IMR-90 (cell line): ENCODE data around the gene THOP1. TPM values are rescaled to one million over a fixed set of nuclear protein-coding genes. Genes with fewer than 3 reads are reported as not detected.

Experiments
- ATAC-seq: fragments of 200-7000 bp; cut with Tn5 transposase; 2 replicates; pipeline ENCODE4 v1.9.1; 2020; ENCODE audit warnings: low read depth, mild to moderate bottlenecking, moderate library complexity
- BruUV-seq: library from RNA; stranded (reverse); fragments of 400-500 nt; replicated peaks from 2 replicates; lab custom pipeline; 2021; lab: Mats Ljungman, UMichigan
- CTCF ChIA-PET: fragments of 300-600 bp; formaldehyde crosslinking; extraction: SDS; loops from one replicate; lab custom pipeline; 2021; ENCODE audit warnings: antibody characterized with exemption; lab: Yijun Ruan, JAX
- POLR2A ChIA-PET: fragments of 300-600 bp; sonication (Branson Sonifier 250); formaldehyde crosslinking; loops from one replicate; lab custom pipeline; 2022; ENCODE audit warnings: antibody characterized with exemption; ENCODE audit not compliant: unreplicated experiment; lab: Charles Lee
- DNase-seq: peaks from one replicate; pipeline ENCODE4 v3.0.0; 2013
- H2AFZ ChIP-seq: replicated peaks from 2 replicates; pipeline ENCODE3; 2013; ENCODE audit warnings: low read length, mild to moderate bottlenecking; ENCODE audit not compliant: poor library complexity
- H2AK5ac ChIP-seq: 2 replicates; pipeline ENCODE4 v1.6.1; 2013; ENCODE audit warnings: low read depth, low read length, inconsistent platforms
- H2AK9ac ChIP-seq: replicated peaks from 2 replicates; pipeline ENCODE3; 2013; ENCODE audit warnings: mild to moderate bottlenecking, low read depth, low read length, moderate library complexity; ENCODE audit not compliant: poor library complexity
- H2BK120ac ChIP-seq: 2 replicates; pipeline ENCODE4 v1.6.1; 2013; ENCODE audit warnings: low read depth, low read length, inconsistent platforms
- H2BK15ac ChIP-seq: 3 replicates; pipeline ENCODE4 v1.6.1; 2013; ENCODE audit warnings: low read depth, low read length, inconsistent platforms
- H2BK20ac ChIP-seq: 2 replicates; pipeline ENCODE4 v1.6.1; 2013; ENCODE audit warnings: low read depth, mild to moderate bottlenecking, inconsistent platforms, low read length, moderate library complexity
- H2BK5ac ChIP-seq: 2 replicates; pipeline ENCODE4 v1.6.1; 2013; ENCODE audit warnings: mild to moderate bottlenecking, low read depth, low read length, inconsistent platforms; ENCODE audit not compliant: poor library complexity, severe bottlenecking
- H3K14ac ChIP-seq: replicated peaks from 2 replicates; pipeline ENCODE4 v1.6.1; 2013; ENCODE audit warnings: low read depth, low read length, inconsistent platforms
- H3K18ac ChIP-seq: 2 replicates; pipeline ENCODE4 v1.6.1; 2013; ENCODE audit warnings: low read depth, low read length, control low read depth
- H3K23ac ChIP-seq: 2 replicates; pipeline ENCODE4 v1.6.1; 2013; ENCODE audit warnings: low read depth, low read length, inconsistent platforms
- H3K27ac ChIP-seq: 2 replicates; pipeline ENCODE4 v1.5.1; 2013; ENCODE audit warnings: mild to moderate bottlenecking, control low read depth, low read length; ENCODE audit not compliant: insufficient read depth
- H3K27me3 ChIP-seq: 2 replicates; pipeline ENCODE4 v1.6.1; 2013; ENCODE audit warnings: low read length; ENCODE audit not compliant: control insufficient read depth, insufficient read depth
- H3K36me3 ChIP-seq: 2 replicates; pipeline ENCODE4 v1.6.1; 2013; ENCODE audit warnings: low read length, mixed read lengths; ENCODE audit not compliant: control insufficient read depth, insufficient read depth
- H3K4ac ChIP-seq: 2 replicates; pipeline ENCODE4 v1.6.1; 2013; ENCODE audit warnings: low read depth, low read length, inconsistent platforms
- H3K4me1 ChIP-seq: 2 replicates; pipeline ENCODE4 v1.6.1; 2013; ENCODE audit warnings: low read length, mixed read lengths; ENCODE audit not compliant: control insufficient read depth, insufficient read depth
- H3K4me2 ChIP-seq: 2 replicates; pipeline ENCODE4 v1.6.1; 2013; ENCODE audit warnings: low read depth, mild to moderate bottlenecking, control low read depth, low read length, moderate library complexity
- H3K4me3 ChIP-seq: 2 replicates; pipeline ENCODE4 v1.5.1; 2013; ENCODE audit warnings: low read depth, mild to moderate bottlenecking, control low read depth, low read length, moderate library complexity; ENCODE audit not compliant: insufficient read depth
- H3K56ac ChIP-seq: 2 replicates; pipeline ENCODE4 v1.6.1; 2013; ENCODE audit warnings: low read length, inconsistent platforms; ENCODE audit not compliant: insufficient read depth; ENCODE audit errors: extremely low read depth
- H3K79me1 ChIP-seq, 2 experiments: 2 replicates each; pipeline ENCODE4 v1.6.1; 2013; ENCODE audit warnings: low read length in 2 of 2, inconsistent platforms in 1 of 2, low read depth in 1 of 2
- H3K9ac ChIP-seq: 2 replicates; pipeline ENCODE4 v1.6.1; 2013; ENCODE audit warnings: low read depth, low read length, control low read depth
- H3K9me1 ChIP-seq: 2 replicates; pipeline ENCODE4 v1.6.1; 2013; ENCODE audit warnings: low read length, inconsistent platforms; ENCODE audit not compliant: insufficient read depth
- H3K9me3 ChIP-seq: 2 replicates; pipeline ENCODE4 v1.6.1; 2013; ENCODE audit warnings: low read length; ENCODE audit not compliant: control insufficient read depth, insufficient read depth
- H4K20me1 ChIP-seq: 2 replicates; pipeline ENCODE4 v1.6.1; 2013; ENCODE audit warnings: low read length, inconsistent platforms; ENCODE audit not compliant: insufficient read depth
- H4K5ac ChIP-seq: 2 replicates; pipeline ENCODE4 v1.6.1; 2013; ENCODE audit warnings: mild to moderate bottlenecking, low read depth, low read length, control low read depth
- H4K8ac ChIP-seq, 2 experiments: 2 replicates each; pipeline ENCODE4 v1.6.1; 2013; ENCODE audit warnings: low read depth in 2 of 2, low read length in 2 of 2, control low read depth in 1 of 2, inconsistent platforms in 1 of 2
- H4K91ac ChIP-seq: 2 replicates; pipeline ENCODE4 v1.6.1; 2013; ENCODE audit warnings: low read depth, low read length, inconsistent platforms; ENCODE audit not compliant: insufficient read depth
- CEBPB ChIP-seq: IDR thresholded peaks from 2 replicates; pipeline ENCODE4 v1.6.1; 2012; ENCODE audit warnings: low read depth, low read length, improper control_type of control experiment
- CHD1 ChIP-seq: IDR thresholded peaks from 2 replicates; pipeline ENCODE4 v1.6.1; 2012; ENCODE audit warnings: low read depth, low read length, improper control_type of control experiment
- FOS ChIP-seq: fragments of 150-350 bp; IDR thresholded peaks from 2 replicates; pipeline ENCODE4 v1.6.1; 2016; ENCODE audit warnings: low read depth, low read length
- MAZ ChIP-seq: IDR thresholded peaks from 2 replicates; pipeline ENCODE4 v1.6.1; 2012; ENCODE audit warnings: low read depth, mild to moderate bottlenecking, low read length, improper control_type of control experiment, moderate library complexity, borderline replicate concordance
- MXI1 ChIP-seq: IDR thresholded peaks from 2 replicates; pipeline ENCODE4 v1.6.1; 2012; ENCODE audit warnings: low read depth, mild to moderate bottlenecking, low read length, moderate library complexity, borderline replicate concordance
- RFX5 ChIP-seq: IDR thresholded peaks from 2 replicates; pipeline ENCODE4 v1.8.0; 2012; ENCODE audit warnings: low read depth, mild to moderate bottlenecking, low read length, moderate library complexity
- WGBS, 2 experiments: methylation state at CpG; one replicate each; pipeline versions ENCODE4 v1.1.5 to v1.1.7; 2013; ENCODE audit warnings: missing lambda C conversion rate in 2 of 2; ENCODE audit not compliant: insufficient read length in 1 of 2; ENCODE audit errors: extremely low coverage in 2 of 2; 5-methylcytosine and 5-hydroxymethylcytosine counted together
- dilution Hi-C: fragments of 300-500 bp; cut with HindIII; formaldehyde crosslinking; loops from one replicate; pipeline ENCODE4 v1.14.3; 2018; ENCODE audit warnings: low sequenced_read_pairs; ENCODE audit not compliant: unreplicated experiment
- in situ Hi-C: fragments of 300-500 bp; cut with MboI; formaldehyde crosslinking; loops from 3 replicates; pipeline ENCODE4 v1.14.3; 2019; ENCODE audit warnings: low sequenced_read_pairs, inconsistent platforms, mixed read lengths
- intact Hi-C: fragments of 100-400 bp; cut with micrococcal nuclease; formaldehyde crosslinking; loops from 2 replicates; pipeline ENCODE4 v1.10.0; 2022
- polyA plus RNA-seq, 3 experiments: library from polyadenylated mRNA; depleted of rRNA; stranded (reverse); fragments of >200 nt; gene quantifications; 2 replicates each; pipeline ENCODE4 v1.2.3, GENCODE V29; 2012; ENCODE audit warnings: low replicate concordance in 1 of 3
- total RNA-seq: library from RNA; depleted of rRNA; stranded (reverse); fragments of >200 nt; gene quantifications from 2 replicates; pipeline ENCODE4 v1.2.3, GENCODE V29; 2012
- TF ChIP-seq, protein P1 (sequence below): fragments of 150-350 bp; IDR thresholded peaks from 2 replicates; pipeline ENCODE4 v1.6.1; 2017; ENCODE audit warnings: mild to moderate bottlenecking, antibody characterized with exemption, low read length, low read depth
- TF ChIP-seq, protein P2 (sequence below): conservative IDR thresholded peaks from 2 replicates; pipeline ENCODE4 v1.5.1; 2012; ENCODE audit warnings: mild to moderate bottlenecking, low read depth, low read length, improper control_type of control experiment
- TF ChIP-seq, protein P3 (sequence below): fragments of 150-350 bp; IDR thresholded peaks from 2 replicates; pipeline ENCODE4 v1.6.1; 2016; ENCODE audit warnings: low read depth, mild to moderate bottlenecking, low read length, moderate library complexity, borderline replicate concordance

THOP1 gene
- total and polyA plus RNA-seq, 2 of the 4 experiments (the other 2 are of a cell fraction): 57.5 to 91.9 TPM

DNA sequence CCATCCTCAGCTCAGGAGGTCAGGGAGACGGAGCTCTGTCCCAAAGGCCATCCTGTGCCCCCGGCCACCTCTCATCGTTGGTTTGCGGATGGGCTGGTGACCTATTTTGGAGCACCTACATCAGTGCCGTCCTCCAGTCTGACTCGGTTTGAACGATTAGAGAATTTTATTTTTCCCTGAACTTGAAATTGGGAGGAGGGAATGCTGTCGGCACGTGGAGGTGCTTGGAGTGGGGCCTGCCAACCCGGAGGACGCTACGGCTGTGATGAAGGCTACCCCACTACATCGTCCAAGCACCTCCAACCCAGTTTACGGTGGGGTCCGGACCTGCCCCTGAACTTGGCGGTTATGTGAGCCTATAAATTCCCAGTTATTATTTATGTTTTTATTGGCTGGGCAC lies 31.3 kb downstream of the THOP1 start:
- Histone ChIP-seq H3K4me3 (no peak overlapping the region), H2AFZ (no peak overlapping the region), H3K27ac (no peak overlapping the region), H3K18ac (no peak overlapping the region), H2BK5ac (no peak overlapping the region), H2AK9ac (no peak overlapping the region), H3K4ac (no peak overlapping the region), H3K9ac (no peak overlapping the region), H2AK5ac (no peak overlapping the region), H2BK15ac (no peak overlapping the region), H2BK20ac (no peak overlapping the region), H3K4me2 (no peak overlapping the region), H2BK120ac (no peak overlapping the region), H3K23ac (no peak overlapping the region), H3K56ac (no peak overlapping the region), H4K5ac (no peak overlapping the region), H4K91ac (no peak overlapping the region), H4K20me1 (no peaks in the 10 kb centered on the region), H3K27me3 (no peaks in the 10 kb centered on the region), H3K4me1 (no peaks in the 10 kb centered on the region; the same call in 1 of the 2 replicates), H3K9me1 (0 out of 2 replicates have a peak, but pooled peaks cover 4% of the 10 kb centered on the region), H4K8ac (no peak overlapping the region), H3K36me3 (peaks cover 10% of the 10 kb centered on the region), H3K14ac (no peak overlapping the region), H3K9me3 (no peaks in the 10 kb centered on the region), H3K79me1 (peaks cover 6 to 11% of the 10 kb centered on the region in 2 experiments; a peak in 2 of 4 replicates)
- dilution Hi-C loops: no loop called here
- ChIA-PET POLR2A (no interaction called here), CTCF (no interaction called here)
- 100% methylated on average over 2 of the region's 16 CpGs; no CpG with 5 or more reads in 1 of the 2 experiments for WGBS, 2 experiments
- intact Hi-C loops: no loop called here
- in situ Hi-C loops: no loop called here
- DNase-seq (no peak), ATAC-seq (no peak)
- TF ChIP-seq, protein P1, sequence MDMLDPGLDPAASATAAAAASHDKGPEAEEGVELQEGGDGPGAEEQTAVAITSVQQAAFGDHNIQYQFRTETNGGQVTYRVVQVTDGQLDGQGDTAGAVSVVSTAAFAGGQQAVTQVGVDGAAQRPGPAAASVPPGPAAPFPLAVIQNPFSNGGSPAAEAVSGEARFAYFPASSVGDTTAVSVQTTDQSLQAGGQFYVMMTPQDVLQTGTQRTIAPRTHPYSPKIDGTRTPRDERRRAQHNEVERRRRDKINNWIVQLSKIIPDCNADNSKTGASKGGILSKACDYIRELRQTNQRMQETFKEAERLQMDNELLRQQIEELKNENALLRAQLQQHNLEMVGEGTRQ: no peak
- TF ChIP-seq CHD1 (no peak), FOS (no peak), RFX5 (no peak), CEBPB (no peak), MXI1 (no peak), MAZ (no peak)
- TF ChIP-seq, protein P2, sequence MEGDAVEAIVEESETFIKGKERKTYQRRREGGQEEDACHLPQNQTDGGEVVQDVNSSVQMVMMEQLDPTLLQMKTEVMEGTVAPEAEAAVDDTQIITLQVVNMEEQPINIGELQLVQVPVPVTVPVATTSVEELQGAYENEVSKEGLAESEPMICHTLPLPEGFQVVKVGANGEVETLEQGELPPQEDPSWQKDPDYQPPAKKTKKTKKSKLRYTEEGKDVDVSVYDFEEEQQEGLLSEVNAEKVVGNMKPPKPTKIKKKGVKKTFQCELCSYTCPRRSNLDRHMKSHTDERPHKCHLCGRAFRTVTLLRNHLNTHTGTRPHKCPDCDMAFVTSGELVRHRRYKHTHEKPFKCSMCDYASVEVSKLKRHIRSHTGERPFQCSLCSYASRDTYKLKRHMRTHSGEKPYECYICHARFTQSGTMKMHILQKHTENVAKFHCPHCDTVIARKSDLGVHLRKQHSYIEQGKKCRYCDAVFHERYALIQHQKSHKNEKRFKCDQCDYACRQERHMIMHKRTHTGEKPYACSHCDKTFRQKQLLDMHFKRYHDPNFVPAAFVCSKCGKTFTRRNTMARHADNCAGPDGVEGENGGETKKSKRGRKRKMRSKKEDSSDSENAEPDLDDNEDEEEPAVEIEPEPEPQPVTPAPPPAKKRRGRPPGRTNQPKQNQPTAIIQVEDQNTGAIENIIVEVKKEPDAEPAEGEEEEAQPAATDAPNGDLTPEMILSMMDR: no peak
- TF ChIP-seq, protein P3, sequence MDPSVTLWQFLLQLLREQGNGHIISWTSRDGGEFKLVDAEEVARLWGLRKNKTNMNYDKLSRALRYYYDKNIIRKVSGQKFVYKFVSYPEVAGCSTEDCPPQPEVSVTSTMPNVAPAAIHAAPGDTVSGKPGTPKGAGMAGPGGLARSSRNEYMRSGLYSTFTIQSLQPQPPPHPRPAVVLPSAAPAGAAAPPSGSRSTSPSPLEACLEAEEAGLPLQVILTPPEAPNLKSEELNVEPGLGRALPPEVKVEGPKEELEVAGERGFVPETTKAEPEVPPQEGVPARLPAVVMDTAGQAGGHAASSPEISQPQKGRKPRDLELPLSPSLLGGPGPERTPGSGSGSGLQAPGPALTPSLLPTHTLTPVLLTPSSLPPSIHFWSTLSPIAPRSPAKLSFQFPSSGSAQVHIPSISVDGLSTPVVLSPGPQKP: no peak
- BruUV-seq: no TSS peak
